A673 (cell line): ENCODE results near the gene GABARAP.

Experiments used
- EZH2 ChIP-seq: fragments of 200-600 bp; sonication (generic); IDR thresholded peaks from 2 replicates; pipeline ENCODE4 v1.6.1; 2017; ENCODE audit warnings: borderline replicate concordance, low read depth, mild to moderate bottlenecking, mixed read lengths, antibody characterized with exemption, low read length; ENCODE audit not compliant: poor library complexity, severe bottlenecking
- TF ChIP-seq, protein P1 (sequence below): fragments of 300-800, 200-600 bp; sonication (generic); conservative IDR thresholded peaks from 2 replicates; pipeline ENCODE4 v1.5.1; 2017; ENCODE audit warnings: low read depth, mild to moderate bottlenecking, antibody characterized with exemption, low read length, moderate library complexity, mixed read lengths

DNA sequence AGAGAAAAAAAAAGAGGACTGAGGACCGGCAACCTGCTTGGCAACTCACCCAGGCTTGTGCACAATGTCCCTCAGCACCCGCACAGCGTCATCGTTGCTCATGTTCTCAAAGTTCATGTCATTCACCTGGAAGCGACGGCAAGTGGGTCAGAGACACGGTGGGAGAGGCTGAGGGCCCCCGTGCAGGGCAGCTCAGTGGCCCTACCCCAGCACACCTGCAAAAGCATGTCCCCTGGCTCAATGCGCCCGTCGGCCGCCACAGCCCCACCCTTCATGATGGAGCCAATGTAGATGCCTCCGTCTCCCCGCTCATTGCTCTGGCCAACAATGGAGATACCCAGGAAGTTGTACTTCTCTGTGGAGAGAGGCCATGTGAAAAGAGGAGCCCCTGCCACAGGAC lies 13.3 kb downstream of the GABARAP start:
- TF ChIP-seq, protein P1, sequence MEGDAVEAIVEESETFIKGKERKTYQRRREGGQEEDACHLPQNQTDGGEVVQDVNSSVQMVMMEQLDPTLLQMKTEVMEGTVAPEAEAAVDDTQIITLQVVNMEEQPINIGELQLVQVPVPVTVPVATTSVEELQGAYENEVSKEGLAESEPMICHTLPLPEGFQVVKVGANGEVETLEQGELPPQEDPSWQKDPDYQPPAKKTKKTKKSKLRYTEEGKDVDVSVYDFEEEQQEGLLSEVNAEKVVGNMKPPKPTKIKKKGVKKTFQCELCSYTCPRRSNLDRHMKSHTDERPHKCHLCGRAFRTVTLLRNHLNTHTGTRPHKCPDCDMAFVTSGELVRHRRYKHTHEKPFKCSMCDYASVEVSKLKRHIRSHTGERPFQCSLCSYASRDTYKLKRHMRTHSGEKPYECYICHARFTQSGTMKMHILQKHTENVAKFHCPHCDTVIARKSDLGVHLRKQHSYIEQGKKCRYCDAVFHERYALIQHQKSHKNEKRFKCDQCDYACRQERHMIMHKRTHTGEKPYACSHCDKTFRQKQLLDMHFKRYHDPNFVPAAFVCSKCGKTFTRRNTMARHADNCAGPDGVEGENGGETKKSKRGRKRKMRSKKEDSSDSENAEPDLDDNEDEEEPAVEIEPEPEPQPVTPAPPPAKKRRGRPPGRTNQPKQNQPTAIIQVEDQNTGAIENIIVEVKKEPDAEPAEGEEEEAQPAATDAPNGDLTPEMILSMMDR = no peak
- TF ChIP-seq EZH2 = no peak
